Ishikawa (cell line): ENCODE data around the gene PLA2G4E.

Source experiments
- CEBPB ChIP-seq: IDR thresholded peaks from 2 replicates; pipeline ENCODE4 v1.6.1; 2012
- CREB1 ChIP-seq: IDR thresholded peaks from 2 replicates; pipeline ENCODE4 v1.6.1; 2012; ENCODE audit warnings: low read depth
- FOXM1 ChIP-seq: IDR thresholded peaks from 2 replicates; pipeline ENCODE4 v1.6.1; 2012; ENCODE audit warnings: low read depth, borderline replicate concordance
- NFIC ChIP-seq: IDR thresholded peaks from 2 replicates; pipeline ENCODE4 v1.6.1; 2012
- RAD21 ChIP-seq: IDR thresholded peaks from 2 replicates; pipeline ENCODE4 v1.6.1; 2012; ENCODE audit warnings: low read depth
- REST ChIP-seq: IDR thresholded peaks from 2 replicates; pipeline ENCODE4 v1.6.1; 2012; ENCODE audit warnings: low read depth, mild to moderate bottlenecking
- TAF1 ChIP-seq: IDR thresholded peaks from 2 replicates; pipeline ENCODE4 v1.6.1; 2012; ENCODE audit warnings: low read depth, mild to moderate bottlenecking
- USF1 ChIP-seq: IDR thresholded peaks from 2 replicates; pipeline ENCODE4 v1.6.1; 2012

- TF ChIP-seq FOXM1 (no peak), TAF1 (no peak), REST (no peak), NFIC (no peak), CEBPB (no peak), CREB1 (no peak), USF1 (no peak), RAD21 (no peak)
Observed at GRCh38 chr15:41954036-41954435, 66.8 kb downstream of the PLA2G4E start.
